Coronary artery (tissue), 2 donors: ENCODE measurements around the gene NEUROD1.

Experiments
- DNase-seq: peaks from one replicate; pipeline ENCODE4 v3.0.0-alpha.2; 2017; ENCODE audit warnings: low spot score
- H3K27ac ChIP-seq, 2 donors: fragments of 200-600 bp; sonication (generic); one replicate each; pipeline ENCODE4 v1.5.1; 2016 to 2019
- H3K4me3 ChIP-seq: fragments of 200-600 bp; sonication (generic); 2 replicates; pipeline ENCODE4 v1.5.1; 2016; ENCODE audit warnings: mild to moderate bottlenecking, moderate library complexity
- TF ChIP-seq, protein P1 (sequence below): fragments of 200-600 bp; sonication (generic); IDR thresholded peaks from one replicate; pipeline ENCODE4 v1.5.1; 2019; ENCODE audit warnings: antibody characterized with exemption

The NEUROD1 gene

DNA sequence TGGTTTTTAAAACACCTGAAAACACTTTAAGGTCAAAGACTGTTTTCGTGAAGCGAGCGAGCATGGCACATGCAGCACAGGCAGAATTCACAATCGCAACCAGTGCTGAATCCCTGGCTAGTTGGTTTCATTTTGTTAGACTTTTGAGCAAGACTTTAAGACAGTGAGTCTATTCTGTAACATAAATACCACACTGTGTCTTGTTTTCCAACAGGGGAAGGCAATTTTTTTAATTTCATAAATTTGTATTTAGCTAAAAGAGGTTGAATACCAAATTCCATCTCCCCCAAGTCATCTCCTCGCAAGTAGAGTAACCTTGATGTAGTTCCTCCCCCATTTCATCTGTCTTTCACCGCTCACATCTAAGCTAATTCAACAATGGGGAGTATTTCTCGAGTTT lies 24.8 kb downstream of the NEUROD1 start:
- Histone ChIP-seq H3K4me3 (no peak overlapping the region), H3K27ac (no peak overlapping the region)
- TF ChIP-seq, protein P1, sequence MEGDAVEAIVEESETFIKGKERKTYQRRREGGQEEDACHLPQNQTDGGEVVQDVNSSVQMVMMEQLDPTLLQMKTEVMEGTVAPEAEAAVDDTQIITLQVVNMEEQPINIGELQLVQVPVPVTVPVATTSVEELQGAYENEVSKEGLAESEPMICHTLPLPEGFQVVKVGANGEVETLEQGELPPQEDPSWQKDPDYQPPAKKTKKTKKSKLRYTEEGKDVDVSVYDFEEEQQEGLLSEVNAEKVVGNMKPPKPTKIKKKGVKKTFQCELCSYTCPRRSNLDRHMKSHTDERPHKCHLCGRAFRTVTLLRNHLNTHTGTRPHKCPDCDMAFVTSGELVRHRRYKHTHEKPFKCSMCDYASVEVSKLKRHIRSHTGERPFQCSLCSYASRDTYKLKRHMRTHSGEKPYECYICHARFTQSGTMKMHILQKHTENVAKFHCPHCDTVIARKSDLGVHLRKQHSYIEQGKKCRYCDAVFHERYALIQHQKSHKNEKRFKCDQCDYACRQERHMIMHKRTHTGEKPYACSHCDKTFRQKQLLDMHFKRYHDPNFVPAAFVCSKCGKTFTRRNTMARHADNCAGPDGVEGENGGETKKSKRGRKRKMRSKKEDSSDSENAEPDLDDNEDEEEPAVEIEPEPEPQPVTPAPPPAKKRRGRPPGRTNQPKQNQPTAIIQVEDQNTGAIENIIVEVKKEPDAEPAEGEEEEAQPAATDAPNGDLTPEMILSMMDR: no peak
- no peak for DNase-seq

DNA sequence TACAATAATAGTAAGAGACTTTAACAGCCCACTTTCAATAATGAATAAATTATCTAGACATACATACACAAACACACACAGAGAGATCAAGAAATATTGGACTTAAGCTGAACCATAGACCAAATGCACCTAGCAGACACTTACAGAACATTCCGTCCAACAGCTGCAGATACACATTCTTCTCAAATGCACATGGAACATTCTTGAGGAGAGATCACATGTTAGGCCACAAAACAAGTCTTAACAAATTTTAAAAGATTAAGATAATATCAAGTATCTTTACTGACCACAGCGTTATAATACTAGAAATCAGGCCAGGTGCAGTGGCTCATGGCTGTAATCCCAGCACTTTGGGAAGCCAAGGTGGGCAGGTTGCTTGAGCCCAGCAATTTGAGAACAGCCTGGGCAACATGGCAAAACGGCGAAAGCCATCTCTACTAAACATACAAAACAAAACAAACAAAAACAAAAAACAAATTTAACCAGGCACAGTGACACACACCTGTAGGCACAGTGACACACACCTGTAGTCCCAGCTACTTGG lies 30.8 kb downstream of the NEUROD1 start:
- H3K27ac ChIP-seq: no peak overlapping the region
- H3K4me3 ChIP-seq: no peak overlapping the region
- DNase-seq: no peak
- TF ChIP-seq, protein P1: no peak

DNA sequence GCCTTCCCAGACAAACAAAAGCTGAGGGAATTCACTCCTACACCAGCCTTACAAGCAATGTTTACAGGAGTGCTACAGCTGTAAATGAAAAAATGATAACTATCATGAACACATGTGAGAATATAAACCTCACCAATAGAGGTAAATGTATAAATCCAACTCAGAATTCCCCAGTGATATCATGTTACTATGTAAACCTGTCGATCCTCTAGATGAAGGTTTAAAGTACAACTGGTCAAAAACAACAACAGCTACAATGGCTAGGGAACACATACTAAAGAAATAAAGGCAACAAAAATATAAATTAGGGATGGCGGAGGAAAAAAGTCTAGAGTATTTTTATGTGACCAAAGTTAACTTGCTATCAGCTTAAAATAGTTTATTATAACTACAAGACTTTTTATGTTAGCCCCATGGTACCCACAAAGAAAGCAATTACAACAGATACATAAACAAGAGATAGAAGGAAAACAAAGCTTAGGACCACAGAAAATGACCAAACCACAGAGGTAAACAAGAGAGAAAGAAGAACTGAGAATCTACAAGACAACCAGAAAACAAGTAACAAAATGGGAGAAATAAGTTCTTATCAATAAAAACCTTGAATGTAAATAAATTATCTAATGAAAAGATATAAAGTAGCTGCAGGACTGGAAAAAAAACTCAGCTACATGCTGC lies 31.7 kb downstream of the NEUROD1 start:
- TF ChIP-seq, protein P1: no peak
- no peak for DNase-seq
- H3K4me3 ChIP-seq: no peak overlapping the region
- no peak overlapping the region for H3K27ac ChIP-seq

DNA sequence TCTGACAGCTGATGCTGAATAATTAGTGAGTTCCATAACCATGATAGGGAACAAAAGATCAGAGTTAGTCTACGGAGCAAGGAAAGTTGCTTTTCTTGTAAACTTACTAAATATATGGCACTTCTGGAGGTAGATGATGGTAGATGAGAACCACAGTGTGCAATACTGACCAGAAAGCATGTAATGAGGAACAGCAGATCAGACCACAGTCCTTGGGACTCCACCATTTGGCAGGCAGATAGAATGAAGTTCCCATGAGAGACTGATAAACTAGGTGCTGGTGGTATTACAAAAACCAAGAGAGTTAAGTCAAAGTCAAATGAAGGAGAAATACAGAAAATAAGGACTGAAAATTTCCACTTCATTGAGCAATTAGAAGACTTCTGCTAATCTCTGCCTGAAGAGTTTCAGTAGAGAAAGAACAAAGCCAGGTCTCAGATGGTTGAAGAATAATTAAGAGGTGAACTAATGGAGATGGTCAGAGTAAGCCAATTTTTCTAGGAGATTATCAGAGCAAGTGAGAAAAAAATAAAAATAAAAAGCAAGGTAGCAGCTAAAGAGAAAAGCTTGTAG lies 33.8 kb downstream of the NEUROD1 start:
- TF ChIP-seq, protein P1: no peak
- DNase-seq: no peak
- no peak overlapping the region for H3K27ac ChIP-seq
- no peak overlapping the region for H3K4me3 ChIP-seq

DNA sequence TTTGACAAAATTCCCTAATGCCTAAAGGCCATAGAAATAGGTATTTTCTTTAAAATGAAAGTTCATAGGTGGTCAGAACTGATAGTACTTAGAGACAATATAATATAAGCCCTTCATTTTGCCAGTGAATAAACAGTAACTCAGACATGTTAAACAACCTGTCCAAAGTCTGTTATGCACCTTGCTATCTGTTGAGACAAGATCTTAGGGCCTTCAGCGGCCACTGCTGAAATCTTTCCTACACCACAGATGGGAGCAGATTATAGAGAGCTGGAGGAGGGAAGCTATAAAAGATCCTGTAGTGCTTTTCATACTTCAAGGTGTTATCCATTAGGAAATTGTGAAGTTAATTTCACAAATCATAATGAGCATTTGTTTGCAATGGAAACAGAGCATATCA lies 37.2 kb downstream of the NEUROD1 start:
- TF ChIP-seq, protein P1: no peak
- Histone ChIP-seq H3K4me3 (no peak overlapping the region), H3K27ac (no peak overlapping the region)
- no peak for DNase-seq

DNA sequence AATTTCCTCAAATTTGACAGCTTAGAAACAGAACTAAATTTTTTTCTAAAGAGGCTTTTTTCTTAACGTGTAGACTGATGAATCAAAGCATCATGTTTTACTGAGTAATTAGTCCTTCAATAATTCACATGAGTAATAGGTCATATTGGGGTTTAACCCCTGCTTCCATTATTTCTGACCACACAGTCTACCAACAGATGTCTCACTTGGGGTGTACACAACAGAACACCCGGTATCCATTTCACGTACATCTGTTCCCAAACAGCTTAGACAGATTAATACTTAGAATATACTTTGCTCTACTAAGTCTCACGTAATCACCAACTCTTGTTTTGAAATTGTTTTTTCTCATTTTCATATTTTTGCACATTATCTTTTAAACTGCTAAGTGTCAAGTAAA lies 38.2 kb downstream of the NEUROD1 start:
- Histone ChIP-seq H3K4me3 (no peak overlapping the region), H3K27ac (no peak overlapping the region)
- DNase-seq: no peak
- TF ChIP-seq, protein P1: no peak

DNA sequence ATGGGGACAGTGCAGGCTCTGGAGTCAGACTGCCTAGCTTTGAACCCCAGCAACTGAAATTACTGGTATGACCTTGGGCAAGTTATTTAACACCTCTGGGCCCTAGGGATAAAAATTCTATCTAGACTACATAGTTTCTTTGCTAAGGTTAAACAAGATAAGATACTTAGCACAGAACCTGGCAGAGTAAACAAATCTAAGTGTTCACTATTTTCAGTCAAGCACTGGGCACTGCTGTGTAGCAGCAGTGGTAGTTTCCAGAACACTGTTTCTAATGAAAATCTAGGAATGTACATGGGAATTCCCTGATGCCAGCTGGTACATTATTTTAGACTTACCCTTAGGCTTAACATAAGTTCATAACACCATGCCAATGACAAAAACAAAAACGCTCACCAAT lies 40.6 kb downstream of the NEUROD1 start:
- Histone ChIP-seq H3K4me3 (no peak overlapping the region), H3K27ac (no peak overlapping the region)
- no peak for DNase-seq
- TF ChIP-seq, protein P1: no peak
